Erythroblast (primary cell): ENCODE measurements around the gene VANGL1.

ENCODE experiments used
- DNase-seq, 2 experiments: peaks; one replicate each; lab custom pipeline; 2025; lab: John Stamatoyannopoulos, UW
- GATA1 ChIP-seq: IDR thresholded peaks from 2 replicates; pipeline ENCODE4 v1.6.1; 2011; ENCODE audit warnings: low read depth, mild to moderate bottlenecking, control low read depth, low read length, moderate library complexity
- POLR2A ChIP-seq: IDR thresholded peaks from 2 replicates; pipeline ENCODE4 v1.6.1; 2011; ENCODE audit warnings: mild to moderate bottlenecking, low read length

Gene VANGL1

GRCh38 chr1:115712911-115713609, 71.3 kb downstream of the VANGL1 start:
- DNase-seq: no peak
- TF ChIP-seq POLR2A (no peak), GATA1 (no peak)

GRCh38 chr1:115713906-115714305, 72.1 kb downstream of the VANGL1 start:
- no peak for TF ChIP-seq GATA1
- DNase-seq: no peak

- DNase-seq: no peak
- TF ChIP-seq GATA1 (no peak), POLR2A (no peak)
Measured at GRCh38 chr1:115714572-115715141, 72.9 kb downstream of the VANGL1 start.

- TF ChIP-seq POLR2A: no peak
- TF ChIP-seq GATA1: no peak
- peak; percentile 12 to 23 for DNase-seq
Measured at GRCh38 chr1:115717541-115717940, 75.8 kb downstream of the VANGL1 start.

GRCh38 chr1:115718011-115718754, 76.4 kb downstream of the VANGL1 start:
- TF ChIP-seq GATA1 (no peak), POLR2A (no peak)
- no peak for DNase-seq

- no peak for TF ChIP-seq POLR2A
- TF ChIP-seq GATA1: no peak
- DNase-seq: no peak
Measured at GRCh38 chr1:115719285-115719684, 77.5 kb downstream of the VANGL1 start.

- TF ChIP-seq POLR2A: no peak
- TF ChIP-seq GATA1: no peak
- no peak for DNase-seq
Measured at GRCh38 chr1:115722221-115722620, 80.5 kb downstream of the VANGL1 start.

GRCh38 chr1:115723756-115724155, 82.0 kb downstream of the VANGL1 start:
- no peak for TF ChIP-seq POLR2A
- TF ChIP-seq GATA1: no peak
- no peak for DNase-seq

GRCh38 chr1:115725600-115725999, 83.8 kb downstream of the VANGL1 start:
- TF ChIP-seq GATA1 (no peak), POLR2A (no peak)
- no peak for DNase-seq

- TF ChIP-seq POLR2A (no peak), GATA1 (no peak)
Measured at GRCh38 chr1:115726161-115726560, 84.4 kb downstream of the VANGL1 start.

GRCh38 chr1:115726570-115726969, 84.8 kb downstream of the VANGL1 start:
- DNase-seq: no peak
- TF ChIP-seq POLR2A (no peak), GATA1 (no peak)

More at GRCh38 chr1:115726161-115726560, 84.4 kb downstream of the VANGL1 start:
- DNase-seq: no peak

- TF ChIP-seq POLR2A: no peak
- no peak for TF ChIP-seq GATA1
- peak in 1 of 2 experiments; percentile 7 for DNase-seq
Measured at GRCh38 chr1:115727706-115728249, 86.0 kb downstream of the VANGL1 start.

GRCh38 chr1:115728341-115728740, 86.6 kb downstream of the VANGL1 start:
- no peak for DNase-seq
- TF ChIP-seq GATA1 (no peak), POLR2A (no peak)

- TF ChIP-seq POLR2A: no peak
- TF ChIP-seq GATA1: no peak
- no peak for DNase-seq
Measured at GRCh38 chr1:115729756-115730155, 88.0 kb downstream of the VANGL1 start.
